ENCODE results near the gene ASPHD1. TPM values are rescaled to one million over a fixed set of nuclear protein-coding genes. Genes with fewer than 3 reads are reported as not detected.

ASPHD1 gene
- total and polyA plus RNA-seq, 2 of the 8 experiments (the other 6 are each of a cell fraction or from before 2014, with no cell fraction given), result 14.5 to 18.6 TPM

DNA sequence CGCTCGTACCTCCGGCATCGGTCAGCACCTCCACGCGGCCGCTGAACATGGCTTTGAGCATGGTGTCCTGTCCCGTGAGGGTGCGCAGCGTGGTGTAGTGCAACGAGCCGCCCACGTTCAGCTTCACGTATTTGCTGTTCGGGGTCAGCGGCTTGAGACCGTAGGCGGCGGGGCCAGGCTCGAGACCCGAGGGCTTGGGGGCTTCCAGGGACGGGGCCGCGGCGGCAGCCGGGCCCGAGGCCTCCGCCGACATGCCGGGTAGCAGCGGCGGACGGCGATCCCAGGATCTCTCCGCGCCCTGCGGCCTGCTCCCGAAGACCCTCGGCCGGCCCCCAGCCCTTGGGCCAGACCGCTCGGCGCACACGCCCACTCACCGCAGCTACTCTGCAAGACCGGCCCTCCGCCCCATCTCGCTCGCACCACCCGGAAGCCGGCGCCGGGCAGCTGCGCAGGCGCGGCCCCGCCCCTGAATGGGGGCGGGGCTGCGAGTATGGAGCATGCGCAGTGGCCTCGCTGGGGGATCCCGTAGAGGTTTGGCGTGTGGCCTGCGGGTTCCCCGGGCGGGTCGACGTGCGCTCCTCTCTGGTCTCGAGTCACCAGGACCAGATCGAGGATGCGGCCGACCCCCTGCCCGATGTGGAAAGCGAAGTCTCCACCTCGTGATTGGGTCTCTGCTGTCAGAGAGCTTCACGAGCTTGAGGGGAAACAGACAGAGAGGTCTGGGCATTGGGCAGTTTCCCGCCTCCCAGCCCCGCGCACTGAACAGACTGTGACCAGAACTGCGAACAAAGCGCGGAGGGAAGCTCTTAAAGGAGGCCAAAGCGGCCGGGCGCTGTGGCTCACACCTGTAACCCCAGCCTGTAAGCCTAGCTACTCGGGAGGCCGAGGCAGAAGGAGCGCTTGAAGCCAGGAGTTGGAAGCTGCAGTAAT lies 25.8 kb downstream of the ASPHD1 start, which contains the start of gene KCTD13 (continued):
- TF ChIP-seq ASH2L (IDR thresholded peaks at IDR 0.05; ENCODE audit: low read length) (peak; percentile 40), PHF8 (conservative IDR thresholded peaks at IDR 0.05; ENCODE audit: low read depth, low read length) (peak; percentile 85), EZH2 (IDR thresholded peaks at IDR 0.05; ENCODE audit: low read depth, low read length, severe bottlenecking) (no peak), NANOG (IDR thresholded peaks at IDR 0.05; ENCODE audit: insufficient read depth, low read depth, low read length, poor library complexity, severe bottlenecking) (no peak), SRF (IDR thresholded peaks at IDR 0.05; ENCODE audit: low read depth, low read length) (no peak), KDM4A (IDR thresholded peaks at IDR 0.05; ENCODE audit: low read depth, low read length, severe bottlenecking) (peak; percentile 82), SAP30 (IDR thresholded peaks at IDR 0.05; ENCODE audit: insufficient read depth, insufficient replicate concordance, low read length) (peak; percentile 18), SP1 (IDR thresholded peaks at IDR 0.05; ENCODE audit: low read depth, low read length) (0 out of 2 replicates have a peak, but pooled peaks have one; percentile 12), SIN3A (conservative IDR thresholded peaks at IDR 0.05 in 1 of 2, IDR thresholded peaks at IDR 0.05 in 1 of 2; ENCODE audit: low read depth in 1 of 2, low read length in 2 of 2) (peak in 1 of 2 experiments; percentile 59; a peak in 2 of 4 replicates), TAF1 (IDR thresholded peaks at IDR 0.05; ENCODE audit: low read depth, low read length) (peak; percentile 89; the same call in 1 of the 2 replicates), EGR1 (IDR thresholded peaks at IDR 0.05; ENCODE audit: borderline replicate concordance, low read depth, low read length) (peak; percentile 94), TCF12 (IDR thresholded peaks at IDR 0.05; ENCODE audit: low read depth, low read length) (no peak), RNF2 (IDR thresholded peaks at IDR 0.05; ENCODE audit: borderline replicate concordance, low read depth, low read length, missing control alignments, poor library complexity, severe bottlenecking) (no peak), POLR2A (IDR thresholded peaks at IDR 0.05; ENCODE audit: control extremely low read depth in 1 of 2, low read depth in 2 of 2, low read length in 2 of 2) (peak; percentile 62 to 90), GABPA (IDR thresholded peaks at IDR 0.05; ENCODE audit: borderline replicate concordance, insufficient read depth, low read length) (0 out of 2 replicates have a peak, but pooled peaks have one; percentile 60)
- TF ChIP-seq, protein P1, sequence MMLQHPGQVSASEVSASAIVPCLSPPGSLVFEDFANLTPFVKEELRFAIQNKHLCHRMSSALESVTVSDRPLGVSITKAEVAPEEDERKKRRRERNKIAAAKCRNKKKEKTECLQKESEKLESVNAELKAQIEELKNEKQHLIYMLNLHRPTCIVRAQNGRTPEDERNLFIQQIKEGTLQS (IDR thresholded peaks at IDR 0.05; ENCODE audit: insufficient read depth, low read depth, low read length), result no peak
- TF ChIP-seq, protein P2, sequence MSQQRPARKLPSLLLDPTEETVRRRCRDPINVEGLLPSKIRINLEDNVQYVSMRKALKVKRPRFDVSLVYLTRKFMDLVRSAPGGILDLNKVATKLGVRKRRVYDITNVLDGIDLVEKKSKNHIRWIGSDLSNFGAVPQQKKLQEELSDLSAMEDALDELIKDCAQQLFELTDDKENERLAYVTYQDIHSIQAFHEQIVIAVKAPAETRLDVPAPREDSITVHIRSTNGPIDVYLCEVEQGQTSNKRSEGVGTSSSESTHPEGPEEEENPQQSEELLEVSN (IDR thresholded peaks at IDR 0.05), result peak; percentile 93
- TF ChIP-seq, protein P3, sequence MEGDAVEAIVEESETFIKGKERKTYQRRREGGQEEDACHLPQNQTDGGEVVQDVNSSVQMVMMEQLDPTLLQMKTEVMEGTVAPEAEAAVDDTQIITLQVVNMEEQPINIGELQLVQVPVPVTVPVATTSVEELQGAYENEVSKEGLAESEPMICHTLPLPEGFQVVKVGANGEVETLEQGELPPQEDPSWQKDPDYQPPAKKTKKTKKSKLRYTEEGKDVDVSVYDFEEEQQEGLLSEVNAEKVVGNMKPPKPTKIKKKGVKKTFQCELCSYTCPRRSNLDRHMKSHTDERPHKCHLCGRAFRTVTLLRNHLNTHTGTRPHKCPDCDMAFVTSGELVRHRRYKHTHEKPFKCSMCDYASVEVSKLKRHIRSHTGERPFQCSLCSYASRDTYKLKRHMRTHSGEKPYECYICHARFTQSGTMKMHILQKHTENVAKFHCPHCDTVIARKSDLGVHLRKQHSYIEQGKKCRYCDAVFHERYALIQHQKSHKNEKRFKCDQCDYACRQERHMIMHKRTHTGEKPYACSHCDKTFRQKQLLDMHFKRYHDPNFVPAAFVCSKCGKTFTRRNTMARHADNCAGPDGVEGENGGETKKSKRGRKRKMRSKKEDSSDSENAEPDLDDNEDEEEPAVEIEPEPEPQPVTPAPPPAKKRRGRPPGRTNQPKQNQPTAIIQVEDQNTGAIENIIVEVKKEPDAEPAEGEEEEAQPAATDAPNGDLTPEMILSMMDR (IDR thresholded peaks at IDR 0.05; ENCODE audit: control extremely low read depth in 1 of 3, insufficient read depth in 1 of 3, low read depth in 1 of 3, low read length in 3 of 3), result 0 out of 4 replicates have a peak, but pooled peaks of 1 of the 3 experiments have one; percentile 2

Data from H1 (cell line).